ENCODE measurements around the gene MBNL2.

MBNL2 gene, protein sequence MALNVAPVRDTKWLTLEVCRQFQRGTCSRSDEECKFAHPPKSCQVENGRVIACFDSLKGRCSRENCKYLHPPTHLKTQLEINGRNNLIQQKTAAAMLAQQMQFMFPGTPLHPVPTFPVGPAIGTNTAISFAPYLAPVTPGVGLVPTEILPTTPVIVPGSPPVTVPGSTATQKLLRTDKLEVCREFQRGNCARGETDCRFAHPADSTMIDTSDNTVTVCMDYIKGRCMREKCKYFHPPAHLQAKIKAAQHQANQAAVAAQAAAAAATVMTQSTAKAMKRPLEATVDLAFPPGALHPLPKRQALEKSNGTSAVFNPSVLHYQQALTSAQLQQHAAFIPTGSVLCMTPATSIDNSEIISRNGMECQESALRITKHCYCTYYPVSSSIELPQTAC

DNA sequence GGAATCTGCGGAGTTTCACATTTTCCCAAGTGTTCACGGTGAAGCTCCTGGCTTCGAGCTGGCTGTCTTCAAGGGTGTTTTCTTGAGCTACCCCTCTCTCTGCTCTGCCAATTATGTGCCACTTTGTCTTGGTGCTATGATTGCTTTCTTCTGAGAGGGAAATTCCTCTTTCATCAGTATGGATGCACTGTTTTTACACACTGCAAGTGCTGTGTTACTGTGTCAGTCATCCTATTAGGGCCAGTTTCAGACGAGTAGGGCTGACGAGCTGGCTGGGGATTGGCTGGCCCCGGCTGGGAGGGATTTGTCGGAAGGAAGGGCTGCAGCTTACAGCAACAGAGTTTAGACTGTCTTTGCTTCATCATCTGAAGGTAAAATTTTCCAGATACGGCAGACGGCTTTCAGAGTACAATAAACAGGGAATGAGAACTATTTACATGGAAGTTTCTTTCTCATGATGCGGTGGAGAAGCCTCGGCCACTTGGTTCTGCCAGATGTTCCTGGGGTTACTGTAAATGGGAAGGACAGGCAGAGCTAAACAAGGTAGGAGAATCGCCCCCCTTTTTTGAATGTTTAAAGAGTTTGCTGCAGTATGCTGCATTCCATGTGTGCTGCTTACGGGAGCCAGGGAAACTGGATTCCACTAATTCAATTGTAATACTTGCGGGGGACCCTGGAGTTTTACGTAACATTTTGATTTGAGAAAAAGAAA is at the start of gene MBNL2:
MBNL2 (plus strand) TSS at position 345 of the 712 bp plus-strand sequence. CDS start 53,903 bp downstream, outside the sequence.
- Mint-ChIP-seq H3K36me3 (no peaks in the 10 kb centered on the region), H3K9me3 (no peaks in the 10 kb centered on the region), H3K4me1 (peaks cover 29% of the 10 kb centered on the region), H3K27ac (peak within 1 kb of the TSS; percentile 94), H3K4me3 (peak within 1 kb of the TSS; percentile 94), H3K27me3 (no peaks in the 10 kb centered on the region)
- DNase-seq (ENCODE audit: low spot score in 2 of 2): peak; percentile 71 to 80
- ATAC-seq (ENCODE audit: low read depth): peak; percentile 89

DNA sequence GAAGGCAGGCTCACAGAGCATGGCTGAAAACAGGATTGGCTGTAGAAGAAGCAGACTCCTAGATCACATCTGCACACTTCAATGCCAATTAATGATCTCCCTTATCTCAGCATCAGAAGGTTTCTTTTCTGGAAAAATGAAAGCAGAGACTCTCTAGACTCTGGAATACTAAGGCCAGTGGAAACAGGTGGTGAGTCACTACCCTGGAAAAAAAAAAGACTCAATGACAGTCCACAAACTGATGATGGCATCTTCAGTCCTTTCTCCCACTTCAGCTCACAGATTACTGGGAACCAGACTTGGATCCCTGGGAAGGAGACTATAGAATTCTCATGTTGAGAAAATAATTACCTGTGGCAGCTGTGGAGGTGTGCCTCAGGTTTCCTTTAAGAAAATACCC is 47.5 kb upstream of the MBNL2 start:
- Mint-ChIP-seq H3K4me1 (no peaks in the 10 kb centered on the region), H3K9me3 (peaks cover 3% of the 10 kb centered on the region), H3K27ac (no peak overlapping the region), H3K36me3 (no peaks in the 10 kb centered on the region), H3K27me3 (peaks cover 18% of the 10 kb centered on the region), H3K4me3 (no peak overlapping the region)
- ATAC-seq (ENCODE audit: low read depth) (no peak), DNase-seq (ENCODE audit: low spot score in 2 of 2) (no peak)

DNA sequence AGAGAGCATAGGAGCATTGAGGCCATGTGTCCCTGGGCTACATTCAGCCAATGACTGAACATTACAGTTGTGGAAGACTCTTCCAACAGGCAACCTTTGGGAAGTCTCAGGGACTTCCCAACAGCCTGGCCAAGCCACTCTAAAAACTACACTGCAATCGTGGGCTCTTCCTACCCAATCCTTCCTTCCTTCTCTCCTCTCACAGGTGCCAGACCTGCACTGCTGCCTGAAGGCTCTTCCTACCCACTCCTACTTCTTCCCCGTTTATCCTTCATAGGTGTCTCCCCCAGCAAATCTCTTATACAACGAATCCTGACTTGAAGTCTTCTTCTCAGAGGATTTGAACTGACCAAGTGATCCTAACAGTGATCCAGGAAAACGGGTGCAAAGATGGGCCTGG is 47.1 kb upstream of the MBNL2 start:
- Mint-ChIP-seq H3K27ac (no peak overlapping the region), H3K4me1 (no peaks in the 10 kb centered on the region), H3K27me3 (peaks cover 20% of the 10 kb centered on the region), H3K36me3 (no peaks in the 10 kb centered on the region), H3K9me3 (peaks cover 3% of the 10 kb centered on the region), H3K4me3 (no peak overlapping the region)
- ATAC-seq (ENCODE audit: low read depth) (no peak), DNase-seq (ENCODE audit: low spot score in 2 of 2) (no peak)

DNA sequence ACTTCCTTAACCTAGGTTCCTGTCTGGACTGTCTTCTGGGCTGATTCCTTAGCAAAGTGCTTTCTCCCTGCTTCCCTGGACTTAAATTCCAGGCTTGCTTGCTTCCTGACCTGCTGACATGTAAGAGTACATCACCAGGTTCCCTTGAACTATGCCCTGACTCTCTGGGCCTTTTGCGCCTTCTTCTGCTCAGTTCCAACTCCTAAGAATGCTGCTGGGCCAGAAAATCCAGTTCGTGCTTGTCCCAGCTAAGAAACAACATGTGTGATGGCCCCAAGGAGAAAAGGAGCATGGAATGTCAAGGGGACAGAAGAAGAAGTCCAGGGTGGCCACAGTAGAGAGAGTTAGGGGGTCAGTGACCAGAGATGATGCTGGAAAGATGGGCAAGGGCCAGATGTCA is 42.6 kb upstream of the MBNL2 start:
- Mint-ChIP-seq H3K4me1 (no peaks in the 10 kb centered on the region), H3K4me3 (no peak overlapping the region), H3K27ac (no peak overlapping the region), H3K36me3 (no peaks in the 10 kb centered on the region), H3K27me3 (peaks cover 16% of the 10 kb centered on the region), H3K9me3 (peaks cover 3% of the 10 kb centered on the region)
- ATAC-seq (ENCODE audit: low read depth) (no peak), DNase-seq (ENCODE audit: low spot score in 2 of 2) (no peak)

DNA sequence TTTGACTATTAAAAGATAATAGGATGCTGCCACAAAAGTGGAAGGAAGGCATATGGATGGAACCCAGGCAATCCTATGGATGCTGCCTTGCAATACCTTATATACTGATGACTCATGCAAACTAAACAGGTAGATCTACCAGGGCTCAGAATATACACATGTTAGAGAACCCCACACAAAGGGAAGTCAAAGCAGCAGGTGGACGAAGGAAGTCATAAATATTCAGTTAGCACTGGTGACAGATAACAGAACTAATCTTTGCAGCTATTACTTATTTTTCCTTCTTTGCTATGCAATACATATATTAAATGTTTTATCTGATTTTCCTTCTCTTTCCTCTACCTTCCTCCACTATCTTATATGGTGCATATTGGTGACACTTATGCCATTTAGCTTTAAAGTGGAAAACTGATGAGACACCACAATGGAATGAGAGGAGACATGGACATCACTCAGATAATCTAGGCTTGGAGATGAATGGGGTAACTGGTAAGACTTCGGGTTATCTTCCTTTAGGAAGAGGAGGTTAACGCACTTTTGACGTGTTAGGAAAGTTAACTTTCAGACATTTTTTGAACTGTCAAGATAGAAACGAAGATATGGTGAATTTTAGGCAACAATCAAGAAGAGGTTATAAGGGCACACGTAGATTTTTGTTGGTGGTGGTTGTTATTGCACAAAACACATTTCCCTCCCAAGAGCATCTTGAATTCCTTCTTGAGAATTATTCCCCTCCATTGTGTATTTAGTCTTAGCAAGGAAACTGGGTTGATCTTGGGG is 39.8 kb upstream of the MBNL2 start:
- Mint-ChIP-seq H3K9me3 (no peaks in the 10 kb centered on the region), H3K36me3 (no peaks in the 10 kb centered on the region), H3K27ac (no peak overlapping the region), H3K4me1 (no peaks in the 10 kb centered on the region), H3K4me3 (no peak overlapping the region), H3K27me3 (peaks cover 20% of the 10 kb centered on the region)
- ATAC-seq (ENCODE audit: low read depth) (no peak), DNase-seq (ENCODE audit: low spot score in 2 of 2) (no peak)

DNA sequence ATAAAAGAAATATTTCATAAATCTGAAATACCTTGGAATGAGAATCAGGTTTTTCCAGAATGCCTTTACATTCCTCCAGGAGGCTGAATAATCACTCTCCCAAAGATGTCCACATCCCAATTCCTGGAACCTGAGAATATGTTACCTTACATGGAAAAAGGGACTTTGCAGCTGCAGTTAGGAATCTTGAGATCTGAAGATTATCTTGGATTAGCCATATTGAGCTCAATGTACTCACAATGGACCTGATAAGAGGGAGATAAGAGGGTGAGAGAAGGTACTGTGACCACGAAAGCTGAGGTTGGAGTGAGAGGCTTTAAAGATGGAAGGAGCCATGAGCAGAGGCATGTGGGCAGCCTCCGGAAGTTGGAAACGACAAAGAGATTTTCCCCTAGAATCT is 36.8 kb upstream of the MBNL2 start:
- no peaks in the 10 kb centered on the region for H3K9me3 Mint-ChIP-seq
- no peak for DNase-seq (ENCODE audit: low spot score in 2 of 2)
- H3K4me3 Mint-ChIP-seq: no peak overlapping the region
- H3K36me3 Mint-ChIP-seq: no peaks in the 10 kb centered on the region
- ATAC-seq (ENCODE audit: low read depth): no peak
- peaks cover 7% of the 10 kb centered on the region for H3K4me1 Mint-ChIP-seq
- no peak overlapping the region for H3K27ac Mint-ChIP-seq
- H3K27me3 Mint-ChIP-seq: peaks cover 26% of the 10 kb centered on the region

DNA sequence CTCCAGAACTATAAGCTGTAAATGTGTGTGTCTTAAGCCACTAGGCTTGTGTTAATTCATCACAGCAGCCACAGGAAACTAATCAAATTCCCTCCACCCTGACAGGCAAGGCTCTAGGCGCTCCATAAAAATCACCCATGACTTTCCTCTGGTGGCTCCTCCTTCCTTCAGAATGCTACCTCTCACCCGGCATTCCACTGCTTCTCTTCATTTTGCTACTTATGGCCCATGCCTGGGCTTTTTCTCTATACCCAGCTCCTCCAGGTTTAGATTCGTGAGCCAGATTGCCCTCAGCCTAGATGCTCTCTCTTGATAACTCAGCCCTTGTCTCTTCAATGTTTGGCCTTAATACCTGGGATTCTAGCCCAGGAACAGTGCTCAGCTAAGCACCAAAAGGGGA is 36.4 kb upstream of the MBNL2 start:
- no peak for ATAC-seq (ENCODE audit: low read depth)
- Mint-ChIP-seq H3K27ac (no peak overlapping the region), H3K36me3 (no peaks in the 10 kb centered on the region), H3K4me3 (no peak overlapping the region), H3K4me1 (peaks cover 7% of the 10 kb centered on the region), H3K9me3 (no peaks in the 10 kb centered on the region), H3K27me3 (peaks cover 26% of the 10 kb centered on the region)
- DNase-seq (ENCODE audit: low spot score in 2 of 2): no peak

DNA sequence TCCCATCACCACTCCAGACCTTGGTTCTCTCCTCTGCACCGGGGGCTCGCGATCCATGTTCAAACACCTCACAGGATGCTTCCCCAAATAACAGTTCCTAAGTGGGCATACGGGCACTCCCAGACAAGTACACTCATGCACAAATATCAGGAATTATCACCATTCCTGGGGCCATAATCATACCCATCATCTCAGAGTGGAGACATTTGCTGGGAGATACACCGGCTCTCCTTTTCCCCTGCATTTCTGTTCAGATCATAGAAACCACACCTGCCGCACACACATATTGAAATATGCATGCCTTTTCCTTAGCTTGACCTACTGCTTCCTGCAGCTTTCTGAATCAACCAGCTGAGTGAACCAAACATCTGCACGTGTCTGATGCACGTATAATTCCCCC is 33.9 kb upstream of the MBNL2 start:
- Mint-ChIP-seq H3K9me3 (no peaks in the 10 kb centered on the region), H3K27ac (no peak overlapping the region), H3K27me3 (peaks cover 21% of the 10 kb centered on the region), H3K4me1 (peaks cover 7% of the 10 kb centered on the region), H3K36me3 (no peaks in the 10 kb centered on the region), H3K4me3 (no peak overlapping the region)
- ATAC-seq (ENCODE audit: low read depth) (no peak), DNase-seq (ENCODE audit: low spot score in 2 of 2) (no peak)

DNA sequence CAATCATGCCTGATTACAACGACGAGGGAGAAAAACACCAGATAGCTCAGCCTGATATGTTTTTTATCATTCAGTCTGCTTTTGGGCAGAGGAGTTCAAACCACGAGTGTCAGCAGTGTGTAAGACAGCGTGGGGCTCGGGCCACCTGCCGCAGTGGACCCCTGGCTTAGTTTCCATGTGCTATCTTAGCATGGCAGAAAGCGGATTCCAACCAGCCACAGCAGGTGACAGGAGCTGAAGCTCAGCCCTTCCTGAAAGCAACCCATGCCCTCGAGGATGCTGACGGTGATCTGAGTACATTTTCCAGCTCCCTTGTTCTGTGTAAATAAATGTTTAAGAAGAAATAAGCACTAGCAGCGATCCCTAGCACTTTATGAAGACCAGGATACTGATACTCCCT is 32.2 kb upstream of the MBNL2 start:
- ATAC-seq (ENCODE audit: low read depth) (no peak), DNase-seq (ENCODE audit: low spot score in 2 of 2) (no peak)
- Mint-ChIP-seq H3K4me1 (peaks cover 7% of the 10 kb centered on the region), H3K9me3 (no peaks in the 10 kb centered on the region), H3K4me3 (no peak overlapping the region), H3K36me3 (no peaks in the 10 kb centered on the region), H3K27me3 (peaks cover 20% of the 10 kb centered on the region), H3K27ac (no peak overlapping the region)

DNA sequence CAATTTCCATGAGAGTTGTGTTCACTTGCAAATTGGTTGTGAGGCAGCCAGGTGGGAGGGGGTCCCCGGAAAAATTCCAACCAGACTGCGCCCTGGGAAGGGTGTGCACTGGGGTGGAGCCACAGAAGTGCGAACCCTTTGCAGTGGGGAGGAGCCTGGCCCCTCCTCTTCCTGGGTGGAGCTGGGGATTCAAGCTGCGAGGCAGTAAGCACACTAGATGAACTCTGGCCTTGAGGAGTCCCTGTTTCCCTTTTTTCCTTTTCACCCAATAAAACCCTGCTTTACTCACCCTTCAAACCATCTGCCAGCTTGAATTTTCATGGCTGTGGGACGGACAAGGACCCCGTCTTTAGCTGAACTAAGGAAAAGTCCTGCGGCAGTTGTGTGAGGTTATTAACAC is 31.0 kb upstream of the MBNL2 start:
- peaks cover 17% of the 10 kb centered on the region for H3K27me3 Mint-ChIP-seq

DNA sequence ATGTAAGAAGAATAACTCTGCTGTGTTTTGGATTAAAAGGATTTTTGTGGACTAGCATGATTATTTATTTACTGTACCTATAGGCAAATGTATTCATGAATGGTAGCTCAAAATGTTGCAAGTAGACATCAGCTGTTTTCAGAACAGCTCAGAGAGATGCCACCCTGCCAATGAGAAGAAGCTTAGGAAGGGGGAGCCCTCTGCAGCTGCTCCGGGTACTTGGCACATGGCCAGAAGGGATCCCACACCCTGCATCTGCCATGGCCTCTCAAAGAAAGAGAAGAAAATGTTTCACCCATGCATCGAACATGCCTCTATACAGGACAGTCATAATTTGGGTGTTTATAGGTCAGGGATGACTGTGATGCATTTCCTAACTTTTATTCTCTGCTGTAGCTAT is 30.5 kb upstream of the MBNL2 start:
- ATAC-seq (ENCODE audit: low read depth): no peak
- no peak overlapping the region for H3K27ac Mint-ChIP-seq

More for the DNA sequence above, 31.0 kb upstream of the MBNL2 start:
- Mint-ChIP-seq H3K9me3 (no peaks in the 10 kb centered on the region), H3K27ac (no peak overlapping the region), H3K4me1 (peaks cover 7% of the 10 kb centered on the region), H3K4me3 (no peak overlapping the region), H3K36me3 (no peaks in the 10 kb centered on the region)
- ATAC-seq (ENCODE audit: low read depth): no peak
- DNase-seq (ENCODE audit: low spot score in 2 of 2): no peak

DNA sequence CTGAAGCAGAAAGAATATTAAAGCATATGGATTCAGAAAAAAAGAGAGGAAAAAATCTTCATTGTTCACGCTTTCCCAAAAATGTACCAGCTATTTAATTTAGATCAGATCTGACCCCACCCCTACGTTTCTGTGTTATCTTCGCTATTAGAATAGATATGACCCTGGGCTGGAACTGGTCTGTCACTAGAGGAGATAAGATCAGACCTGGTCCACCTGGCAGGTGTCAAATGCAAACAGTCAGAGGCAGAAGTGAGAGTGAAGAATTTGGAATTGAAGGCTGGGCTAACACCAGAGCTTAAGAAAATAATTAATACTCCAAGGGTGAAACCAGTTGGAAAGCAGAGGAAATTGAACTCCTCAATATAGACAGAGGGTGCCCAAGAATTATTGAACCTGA is 30.0 kb upstream of the MBNL2 start:
- ATAC-seq (ENCODE audit: low read depth) (no peak), DNase-seq (ENCODE audit: low spot score in 2 of 2) (no peak)
- peaks cover 7% of the 10 kb centered on the region for H3K4me1 Mint-ChIP-seq
- H3K9me3 Mint-ChIP-seq: no peaks in the 10 kb centered on the region
- H3K4me3 Mint-ChIP-seq: no peak overlapping the region
- peaks cover 16% of the 10 kb centered on the region for H3K27me3 Mint-ChIP-seq
- H3K27ac Mint-ChIP-seq: no peak overlapping the region
- H3K36me3 Mint-ChIP-seq: no peaks in the 10 kb centered on the region

More for the DNA sequence above, 30.5 kb upstream of the MBNL2 start:
- Mint-ChIP-seq H3K27me3 (peaks cover 16% of the 10 kb centered on the region), H3K4me3 (no peak overlapping the region), H3K4me1 (peaks cover 7% of the 10 kb centered on the region), H3K9me3 (no peaks in the 10 kb centered on the region), H3K36me3 (no peaks in the 10 kb centered on the region)
- no peak for DNase-seq (ENCODE audit: low spot score in 2 of 2)

DNA sequence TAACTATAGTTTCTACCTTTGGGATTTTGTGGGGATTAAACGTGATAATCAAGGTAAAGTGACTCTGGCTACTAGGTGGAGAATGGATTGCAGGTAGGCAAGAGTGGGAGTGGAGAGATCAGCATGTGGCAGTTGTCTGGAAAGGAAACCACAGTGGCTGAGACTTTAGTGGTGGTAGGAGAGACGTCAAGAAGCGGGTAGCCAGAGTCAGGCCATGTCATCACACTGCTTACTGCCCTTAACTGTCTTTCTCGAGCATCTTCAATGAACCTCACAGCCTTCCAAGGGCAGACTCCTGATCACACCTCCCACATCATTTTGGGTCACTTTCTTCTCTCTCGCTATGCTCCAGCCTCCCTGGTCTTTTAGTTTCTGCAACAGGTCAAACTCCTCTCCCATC is 28.6 kb upstream of the MBNL2 start:
- no peaks in the 10 kb centered on the region for H3K36me3 Mint-ChIP-seq
- no peak overlapping the region for H3K4me3 Mint-ChIP-seq
- H3K9me3 Mint-ChIP-seq: no peaks in the 10 kb centered on the region
- H3K4me1 Mint-ChIP-seq: peaks cover 3% of the 10 kb centered on the region
- DNase-seq (ENCODE audit: low spot score in 2 of 2): no peak
- peaks cover 15% of the 10 kb centered on the region for H3K27me3 Mint-ChIP-seq
- no peak overlapping the region for H3K27ac Mint-ChIP-seq
- ATAC-seq (ENCODE audit: low read depth): no peak

DNA sequence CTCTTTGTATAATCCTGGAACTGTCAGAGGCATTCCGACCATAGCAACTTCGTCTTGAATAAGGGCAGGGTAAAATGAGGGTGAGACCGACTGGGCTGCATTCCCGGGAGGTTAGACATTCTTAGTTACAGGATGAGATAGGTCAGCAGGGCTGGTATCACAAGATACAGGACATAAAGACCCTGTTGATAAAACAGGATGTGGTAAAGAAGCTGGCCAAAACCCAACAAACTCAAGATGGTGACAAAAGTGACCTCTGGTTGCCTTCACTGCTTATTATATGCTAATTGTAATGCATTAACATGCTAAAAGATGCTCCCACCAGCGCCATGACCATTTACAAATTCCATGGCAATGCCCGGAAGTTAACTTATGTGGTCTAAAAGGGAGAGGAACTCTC is 27.7 kb upstream of the MBNL2 start:
- H3K27ac Mint-ChIP-seq: no peak overlapping the region
- DNase-seq (ENCODE audit: low spot score in 2 of 2) (no peak), ATAC-seq (ENCODE audit: low read depth) (no peak)
- H3K27me3 Mint-ChIP-seq: peaks cover 18% of the 10 kb centered on the region
- peaks cover 4% of the 10 kb centered on the region for H3K36me3 Mint-ChIP-seq
- H3K4me1 Mint-ChIP-seq: no peaks in the 10 kb centered on the region
- H3K9me3 Mint-ChIP-seq: no peaks in the 10 kb centered on the region
- no peak overlapping the region for H3K4me3 Mint-ChIP-seq

Measured in memory B cell (primary cell).